Mucosa of descending colon (tissue), 3 donors: Measurements from ENCODE around the gene ELP4. TPM values are rescaled to one million over a fixed set of nuclear protein-coding genes. Genes with fewer than 3 reads are reported as not detected.

Experiments
- ATAC-seq: fragments of 200-7000 bp; cut with Tn5 transposase; one replicate; pipeline ENCODE4 v1.9.1; 2020; ENCODE audit warnings: mild to moderate bottlenecking, moderate library complexity
- DNase-seq, 3 donors: peaks; one replicate each; pipeline ENCODE4 v3.0.0-alpha.2; 2020
- H3K36me3 ChIP-seq: fragments of 200-600 bp; one replicate; pipeline ENCODE4 v1.8.0; 2021; ENCODE audit warnings: low read depth, mild to moderate bottlenecking
- H3K4me1 ChIP-seq: fragments of 200-600 bp; one replicate; pipeline ENCODE4 v1.8.0; 2021; ENCODE audit warnings: low read depth, mild to moderate bottlenecking
- H3K4me3 ChIP-seq: fragments of 200-600 bp; one replicate; pipeline ENCODE4 v1.8.0; 2021; ENCODE audit warnings: mild to moderate bottlenecking
- H3K9me3 ChIP-seq: fragments of 200-600 bp; one replicate; pipeline ENCODE4 v1.8.0; 2021; ENCODE audit warnings: mild to moderate bottlenecking
- CTCF ChIP-seq: fragments of 200-600 bp; IDR thresholded peaks from one replicate; pipeline ENCODE4 v1.8.0; 2022; ENCODE audit warnings: antibody characterized with exemption, mild to moderate bottlenecking
- intact Hi-C, 2 donors: fragments of 100-400 bp; cut with DNase I in 1 of 2; cut with micrococcal nuclease in 1 of 2; formaldehyde crosslinking; loops; one replicate each; pipeline versions ENCODE4 v1.11.0 to v1.11.1; 2022; cut with DNase I, micrococcal nuclease
- total RNA-seq, 3 donors: library from RNA; stranded (reverse); fragmentation: NEBNext Ultra II Directional in 2 of 3; extraction: Animal tissue kit (Norgen Biotek cat#: 25700) in 2 of 3; gene quantifications; one replicate each; pipeline versions ENCODE4 v1.2.1 to v1.2.4, GENCODE V29; 2021 to 2023
- donor health status: DM: no; HTN: no; CAD: no; lungs with moderate emphysema.
- donor health status: DM: no; HTN: no; CAD: no.
- donor health status: DM: no; HTN: yes; CAD: no.

ELP4 gene
- total RNA-seq, 3 donors from 2014 or later, result 13.2 to 21.4 (median 18.7) TPM

DNA sequence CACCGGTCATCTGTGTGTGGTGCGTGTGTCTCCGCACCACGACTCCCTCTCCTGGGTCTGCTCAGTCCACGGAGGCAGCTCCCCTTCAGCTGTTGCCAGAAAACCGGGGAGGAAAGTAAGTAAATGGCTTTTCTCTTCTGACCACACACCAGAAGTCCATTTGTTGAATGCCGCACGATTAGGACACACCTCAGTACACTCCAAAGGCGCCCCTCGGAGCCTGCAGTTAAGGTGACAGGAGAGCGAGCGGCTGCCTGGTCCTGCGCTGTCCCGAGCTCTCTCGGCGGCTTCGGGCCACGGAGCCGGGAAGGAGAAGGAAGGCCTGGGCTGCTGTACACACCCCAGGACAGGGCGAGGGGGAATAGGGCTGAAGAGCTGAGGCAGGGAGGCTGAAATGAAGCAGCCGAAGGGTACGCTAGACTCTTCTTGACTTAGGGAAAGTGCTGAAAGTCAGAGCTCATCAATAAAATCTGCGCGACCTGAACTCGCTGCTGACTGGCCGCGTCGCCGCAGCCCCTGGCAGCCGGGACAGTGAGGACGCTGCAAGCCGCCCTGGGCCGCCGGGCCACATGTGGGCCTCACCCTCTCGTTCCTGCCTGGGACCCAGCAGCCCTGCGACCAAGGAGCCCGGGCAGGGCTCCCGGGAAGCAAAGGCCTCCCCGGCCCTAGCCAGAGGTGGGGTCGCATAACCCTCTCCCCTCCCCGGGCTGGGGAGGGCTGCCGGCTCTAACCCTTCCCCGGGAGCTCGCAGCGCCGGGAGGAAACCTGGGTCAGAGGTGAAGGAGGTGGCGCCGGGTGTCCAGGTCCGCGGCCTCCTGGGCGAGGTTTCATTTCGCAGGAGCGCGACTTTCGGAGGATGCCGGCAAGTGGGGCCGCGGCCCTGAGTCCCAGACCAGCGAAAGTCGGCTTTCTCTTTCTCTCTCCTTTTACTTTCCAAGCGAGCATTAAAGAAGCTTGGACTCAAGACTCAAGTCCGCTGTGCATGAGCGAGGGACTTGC lies 303.1 kb downstream of the ELP4 start:
- H3K9me3 ChIP-seq, result no peaks in the 10 kb centered on the region
- ATAC-seq (peak; percentile 16), DNase-seq (no peak)
- TF ChIP-seq CTCF, result no peak
- no peaks in the 10 kb centered on the region for H3K36me3 ChIP-seq
- H3K4me1 ChIP-seq, result peaks cover 60% of the 10 kb centered on the region
- intact Hi-C loops, result no loop called here
- H3K4me3 ChIP-seq, result no peak overlapping the region

- no peak for TF ChIP-seq CTCF
- no peaks in the 10 kb centered on the region for H3K36me3 ChIP-seq
- DNase-seq (no peak), ATAC-seq (no peak)
- H3K4me1 ChIP-seq, result peaks cover 64% of the 10 kb centered on the region
- intact Hi-C loops, result no loop called here
- H3K4me3 ChIP-seq, result no peak overlapping the region
- no peaks in the 10 kb centered on the region for H3K9me3 ChIP-seq
Observed at GRCh38 chr11:31813391-31814175, 304.0 kb downstream of the ELP4 start.

- DNase-seq, result no peak
Observed at GRCh38 chr11:31814176-31814868, 304.8 kb downstream of the ELP4 start.

DNA sequence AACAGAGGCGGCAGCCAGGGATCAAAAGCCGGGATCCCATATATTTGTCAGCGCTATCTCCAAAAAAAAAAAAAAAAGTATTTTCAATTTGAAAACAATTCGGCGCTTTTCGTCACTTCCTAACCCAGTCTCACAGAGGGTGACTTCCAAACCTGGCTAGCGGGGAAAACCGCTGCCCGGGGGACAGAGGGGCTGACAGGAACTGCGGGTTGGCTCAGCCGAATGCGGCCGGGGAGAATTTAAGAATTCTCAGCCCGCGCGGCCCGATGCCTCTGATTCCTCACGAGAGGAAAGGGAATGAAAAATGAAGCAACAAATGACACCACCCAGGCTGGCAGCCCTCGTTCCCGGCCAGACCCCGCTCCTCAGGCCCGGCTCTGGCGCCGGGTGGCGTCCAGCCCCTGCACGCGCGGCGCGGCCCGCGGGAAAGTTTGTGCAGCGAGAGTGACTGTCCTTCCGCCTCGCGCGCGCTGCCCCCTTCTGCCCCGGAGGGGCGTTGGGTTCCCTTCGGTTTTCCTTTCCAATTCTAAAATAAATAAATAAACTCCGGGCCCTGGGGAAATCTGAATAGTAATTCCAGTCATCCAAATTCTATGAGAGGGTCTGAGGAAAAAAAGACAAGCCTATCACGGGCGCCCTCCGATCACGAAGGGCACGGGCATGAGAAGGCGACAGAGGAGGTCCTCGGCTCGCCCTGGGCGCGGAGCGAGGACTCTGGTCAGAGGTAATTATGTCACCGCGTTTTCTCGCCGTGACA lies 306.3 kb downstream of the ELP4 start:
- no peaks in the 10 kb centered on the region for H3K9me3 ChIP-seq
- DNase-seq (no peak), ATAC-seq (no peak)
- peaks cover 55% of the 10 kb centered on the region for H3K4me1 ChIP-seq
- TF ChIP-seq CTCF, result no peak
- intact Hi-C loops, result no loop called here
- H3K36me3 ChIP-seq, result no peaks in the 10 kb centered on the region
- H3K4me3 ChIP-seq, result no peak overlapping the region

More at GRCh38 chr11:31814176-31814868, 304.8 kb downstream of the ELP4 start:
- ATAC-seq, result no peak
- no peaks in the 10 kb centered on the region for H3K9me3 ChIP-seq
- no peaks in the 10 kb centered on the region for H3K36me3 ChIP-seq
- intact Hi-C loops, result no loop called here
- H3K4me1 ChIP-seq, result peaks cover 64% of the 10 kb centered on the region
- no peak overlapping the region for H3K4me3 ChIP-seq
- TF ChIP-seq CTCF, result no peak
